NCI-H2107 (cell line): ENCODE data around the gene PPP1CB.
A peak's percentile ranks its signal among the peaks of the same experiment; 100 is the strongest.

Experiments
- DNase-seq: peaks from one replicate; lab custom pipeline; 2025; lab: John Stamatoyannopoulos, UW

The PPP1CB gene

DNA sequence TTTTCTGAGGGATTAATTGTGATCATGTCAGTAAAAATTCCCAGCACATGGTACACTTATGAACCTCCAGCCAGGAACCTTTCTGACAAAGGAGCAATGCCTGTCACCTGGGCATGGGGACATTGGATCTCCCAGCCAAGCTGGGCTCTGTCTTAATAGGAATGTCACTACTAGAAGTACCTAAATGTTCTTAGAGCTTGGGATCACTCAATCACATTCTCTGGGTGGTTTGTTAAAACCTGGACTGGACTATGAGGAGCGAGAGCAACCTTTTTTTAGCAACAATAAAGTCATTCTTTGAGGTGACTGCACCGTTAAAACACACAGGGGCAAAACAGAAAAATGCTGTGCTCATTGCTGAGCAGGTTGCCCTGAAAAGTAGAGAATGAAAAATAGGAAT, 6.4 kb upstream of the PPP1CB start:
- no peak for DNase-seq

DNA sequence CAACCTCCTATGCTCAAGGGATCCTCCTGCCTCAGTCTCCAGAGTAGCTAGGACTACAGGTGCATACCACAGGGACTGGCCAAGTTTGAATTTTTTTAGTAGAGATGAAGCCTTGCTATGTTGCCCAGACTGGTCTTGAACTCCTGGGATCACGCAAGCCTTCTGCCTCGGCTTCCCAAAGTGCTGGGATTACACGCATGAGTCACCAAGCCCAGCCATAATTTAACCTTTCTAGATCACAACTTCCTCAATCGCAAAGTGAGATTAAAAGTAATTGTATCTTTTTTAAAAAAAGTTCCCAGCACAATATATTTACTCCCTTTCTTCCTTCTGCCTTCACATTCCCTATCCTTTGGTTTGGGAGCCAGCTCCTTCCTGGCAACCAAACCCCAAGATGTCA, 5.8 kb upstream of the PPP1CB start:
- DNase-seq: no peak

DNA sequence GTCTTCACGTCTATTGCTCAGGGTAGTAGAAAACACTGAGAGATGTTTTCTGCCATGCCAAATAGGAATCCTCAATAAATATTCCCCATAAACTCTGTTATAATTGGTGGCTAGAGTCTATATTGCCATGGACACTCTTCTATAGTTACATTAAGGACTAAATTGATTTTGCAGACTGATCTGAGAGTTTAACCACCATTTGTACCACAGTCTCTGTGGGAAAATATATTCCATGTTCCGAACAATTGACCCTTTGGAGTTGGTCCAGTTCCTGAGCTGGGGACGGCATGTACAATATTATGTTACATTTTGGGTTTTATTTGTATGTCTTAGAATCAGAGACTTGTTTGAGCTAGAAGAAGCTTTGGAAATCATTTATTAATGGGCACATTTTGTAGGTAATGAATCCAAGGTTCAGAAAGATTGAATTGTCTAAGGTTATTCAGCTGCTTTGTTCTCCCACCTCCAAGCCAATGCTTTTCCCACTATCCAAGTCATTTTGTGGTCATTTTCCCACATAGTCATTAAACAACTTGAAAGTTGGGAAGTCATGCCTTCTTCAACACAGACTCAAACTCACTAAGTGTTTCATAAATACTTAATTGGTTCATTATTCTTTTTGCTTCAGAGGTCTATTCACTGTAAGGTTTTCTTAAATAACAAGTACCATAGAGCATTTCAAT, 5.1 kb upstream of the PPP1CB start:
- no peak for DNase-seq

DNA sequence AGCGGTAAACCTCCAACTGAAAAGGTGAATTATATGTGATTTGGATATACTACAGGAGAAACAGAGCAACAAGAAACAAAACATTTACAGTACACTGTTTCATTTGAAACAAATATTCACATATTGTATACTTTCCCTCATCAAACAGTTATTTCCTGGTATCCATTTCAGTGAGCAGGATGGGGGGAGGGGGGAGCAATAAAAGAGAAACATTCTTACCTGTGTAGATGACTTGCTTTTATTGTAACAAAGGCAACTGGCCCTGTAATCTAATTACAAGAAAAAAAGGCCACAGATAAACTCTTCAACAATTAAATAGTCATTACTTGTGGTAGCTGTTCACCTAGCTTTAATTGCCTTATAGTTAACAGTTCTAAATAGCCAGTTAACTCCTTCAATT, 3.9 kb upstream of the PPP1CB start:
- no peak for DNase-seq

DNA sequence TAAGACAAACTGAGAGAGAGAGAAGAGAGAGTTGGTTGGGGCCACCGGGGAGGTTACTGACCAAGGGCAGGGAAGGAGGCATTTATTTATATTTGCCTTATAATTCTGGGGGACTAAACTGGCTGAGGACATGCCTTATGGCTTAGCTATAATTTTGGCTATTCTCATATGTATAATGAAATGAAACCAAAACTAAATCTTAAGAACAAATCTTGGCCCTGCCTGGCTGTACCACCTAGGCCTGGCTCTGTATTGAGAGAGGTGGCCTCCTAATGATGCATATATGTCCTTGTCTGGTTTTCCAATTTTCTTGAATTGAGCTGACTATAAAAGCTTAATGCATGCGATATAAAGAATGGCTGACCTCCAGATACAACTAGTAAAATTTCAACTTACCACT, 3.5 kb upstream of the PPP1CB start:
- DNase-seq: no peak

DNA sequence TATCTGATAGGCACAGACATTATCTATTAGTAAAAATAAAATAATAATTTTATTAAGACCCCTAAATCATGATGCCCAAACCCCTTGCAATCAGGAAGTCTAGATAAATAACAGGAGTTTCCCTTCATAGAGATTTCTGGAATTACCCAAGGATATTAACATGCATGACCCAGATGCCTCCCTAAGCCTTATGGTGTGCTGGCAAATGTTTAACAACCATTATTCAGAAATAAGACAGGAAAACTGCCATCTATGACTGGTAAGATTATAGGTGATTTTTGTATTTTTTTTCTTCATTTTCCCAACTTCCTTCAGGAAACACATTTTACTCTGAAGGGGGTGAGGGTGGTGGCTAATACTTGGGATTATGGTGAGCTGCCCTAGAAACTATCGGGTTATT, 2.7 kb upstream of the PPP1CB start:
- DNase-seq: no peak

DNA sequence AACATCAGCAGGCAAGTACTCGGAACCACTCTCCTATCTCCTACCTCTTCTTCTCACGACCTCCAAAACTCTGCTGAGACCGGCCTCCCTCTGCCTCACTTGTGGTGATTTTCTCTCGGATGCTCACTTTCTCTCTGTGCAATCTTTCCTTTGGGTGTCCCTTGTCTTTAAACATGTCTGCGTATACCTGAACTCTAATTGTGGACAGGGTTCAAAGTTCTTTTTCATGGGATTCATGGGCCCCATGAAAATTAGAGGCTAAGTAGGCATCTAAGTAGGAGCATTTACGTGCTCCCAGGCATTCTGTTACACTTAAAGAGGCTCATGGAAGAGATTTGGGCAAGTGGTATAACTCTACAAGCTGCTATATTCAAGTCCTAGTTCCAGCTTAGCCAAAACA, 2.1 kb upstream of the PPP1CB start:
- DNase-seq: no peak

DNA sequence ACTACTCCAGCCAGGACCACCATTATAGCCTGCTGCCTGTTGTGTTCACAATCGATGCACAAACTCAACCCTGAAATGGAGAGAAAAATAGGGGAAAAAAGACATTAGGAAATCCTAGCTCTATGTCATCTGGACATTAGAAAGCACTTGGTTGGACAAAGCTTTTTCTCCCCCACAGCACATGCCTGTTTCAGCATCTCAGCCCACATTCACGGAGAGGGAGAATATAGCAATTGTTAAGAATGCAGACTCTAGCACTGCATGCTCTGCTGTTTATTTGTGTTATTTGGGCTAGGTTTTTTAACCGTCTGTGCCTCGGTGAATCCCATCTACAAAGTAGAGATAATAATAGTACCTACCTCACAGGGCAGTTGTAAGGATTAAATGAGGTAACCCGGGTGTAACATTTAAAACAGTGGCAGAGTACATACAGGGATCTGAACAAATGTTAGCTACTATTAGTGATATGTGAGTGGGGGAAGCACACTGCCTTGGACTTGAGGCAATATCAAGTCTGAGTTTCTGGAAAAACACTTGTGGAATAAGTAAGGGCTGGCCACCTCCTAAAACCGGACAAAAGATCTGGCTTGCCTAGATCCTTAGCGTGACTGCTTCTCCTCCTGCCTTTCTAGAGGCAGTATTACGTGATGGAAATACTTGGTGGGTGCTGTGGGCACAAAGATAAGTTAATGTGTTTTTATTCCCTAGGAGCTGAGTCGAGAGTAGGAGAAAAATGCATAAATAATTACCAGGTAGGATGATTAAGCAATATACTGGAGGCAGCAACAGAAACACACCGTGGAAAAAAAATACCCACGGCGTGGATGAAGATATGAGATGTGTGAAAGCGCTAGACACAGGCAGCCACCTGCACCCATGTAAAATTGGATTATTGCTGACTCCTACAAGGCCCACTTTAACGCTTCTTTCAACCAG, 1.0 kb upstream of the PPP1CB start:
- no peak for DNase-seq

DNA sequence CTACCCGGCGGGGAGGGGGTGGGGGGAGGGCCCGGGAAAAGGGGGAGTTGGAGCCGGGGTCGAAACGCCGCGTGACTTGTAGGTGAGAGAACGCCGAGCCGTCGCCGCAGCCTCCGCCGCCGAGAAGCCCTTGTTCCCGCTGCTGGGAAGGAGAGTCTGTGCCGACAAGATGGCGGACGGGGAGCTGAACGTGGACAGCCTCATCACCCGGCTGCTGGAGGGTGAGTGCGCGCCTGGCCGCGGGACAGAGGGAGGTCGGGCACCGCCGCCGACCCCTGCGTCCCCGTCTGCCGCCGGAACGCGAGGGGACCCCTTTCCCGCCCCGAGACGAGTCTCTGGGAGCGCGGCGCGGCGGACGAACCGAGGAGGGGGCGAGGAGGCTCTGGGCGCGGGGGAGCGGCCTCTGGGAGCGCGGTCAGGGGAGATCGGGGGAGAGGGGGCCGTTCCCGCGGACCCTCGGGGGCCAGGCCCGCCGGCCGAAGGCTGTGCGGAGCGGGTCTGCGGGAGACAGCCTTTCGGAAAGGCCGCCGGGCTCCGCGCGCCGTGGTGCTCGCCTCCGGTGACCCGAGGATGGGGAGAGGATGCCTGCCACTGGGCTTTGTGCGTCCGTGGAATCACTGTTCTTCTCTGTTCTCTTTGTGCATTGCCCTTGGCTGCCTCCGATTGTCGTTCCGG, 463 bp downstream of the PPP1CB start:
- peak; percentile 91 for DNase-seq

DNA sequence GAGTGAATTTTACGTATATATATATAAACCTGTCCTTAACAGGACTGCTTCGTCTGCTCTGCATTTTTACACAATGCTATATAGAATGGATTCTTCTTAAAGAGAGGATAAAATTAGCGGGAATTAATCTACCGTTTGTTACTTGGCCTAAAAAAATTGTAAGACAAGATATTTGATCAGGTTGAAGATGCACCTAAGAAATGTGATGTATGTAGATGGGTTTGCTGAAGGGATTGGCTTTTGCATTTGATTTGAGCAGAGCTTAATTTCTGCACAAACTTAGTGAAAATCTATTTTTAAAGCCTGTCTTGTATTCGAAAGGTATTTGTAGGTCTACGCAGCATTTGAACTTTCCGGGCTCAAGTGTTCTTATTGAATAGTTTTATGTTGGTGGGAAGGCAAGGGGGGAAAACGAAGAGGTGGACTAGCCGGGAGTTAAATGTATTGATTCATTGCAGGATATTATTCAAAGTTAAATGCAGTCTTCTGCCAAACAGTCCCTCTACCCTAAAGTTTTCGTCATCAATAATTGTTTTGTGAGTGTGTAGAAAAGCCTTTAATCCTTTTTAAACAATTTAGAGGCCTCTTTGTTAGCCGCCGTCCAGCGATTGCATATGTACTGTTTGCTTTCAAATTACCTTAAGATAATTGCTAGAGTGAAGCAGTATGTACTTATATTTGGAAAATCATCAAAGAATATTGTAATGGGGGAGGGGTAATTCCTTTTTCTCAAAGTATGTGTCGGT, 1.2 kb downstream of the PPP1CB start:
- no peak for DNase-seq

DNA sequence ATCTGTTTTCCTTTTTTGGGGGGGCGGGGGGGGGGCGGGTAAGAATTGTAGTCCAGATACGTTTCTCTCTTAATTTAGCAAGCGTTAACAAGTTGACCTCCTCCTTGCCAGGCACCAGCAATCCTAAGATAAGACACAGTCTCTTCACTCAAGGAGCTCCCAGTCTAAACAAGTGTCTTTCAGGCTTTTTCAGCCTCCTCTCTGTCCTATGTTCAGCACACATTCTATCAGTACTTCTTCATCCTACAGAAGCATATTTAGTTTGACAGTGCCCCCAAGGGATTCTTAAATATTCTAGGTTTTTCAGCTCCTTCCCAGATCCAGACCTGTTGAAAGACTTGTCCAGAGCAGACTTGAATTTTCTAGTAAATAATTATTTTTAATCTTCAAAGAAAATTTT, 2.7 kb downstream of the PPP1CB start:
- DNase-seq: no peak

DNA sequence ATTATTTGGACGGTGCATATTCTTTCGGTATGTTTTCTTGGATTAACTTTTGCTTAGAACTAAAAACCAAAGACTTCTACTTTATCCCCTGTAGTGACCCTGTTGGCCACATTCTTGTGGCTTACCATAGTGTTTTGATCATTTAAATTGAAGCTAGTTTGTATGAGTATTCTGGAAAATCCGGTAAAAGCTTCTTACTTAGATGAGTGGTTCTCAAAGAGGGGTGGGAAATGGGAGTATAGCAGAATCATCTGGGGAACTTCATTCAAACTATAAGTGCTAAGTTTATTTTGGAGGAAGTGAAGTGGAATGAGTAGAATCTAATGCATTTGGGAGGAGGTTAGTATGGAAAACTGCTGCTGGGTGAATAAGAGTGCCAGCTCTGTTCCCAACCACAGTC, 3.8 kb downstream of the PPP1CB start:
- no peak for DNase-seq

DNA sequence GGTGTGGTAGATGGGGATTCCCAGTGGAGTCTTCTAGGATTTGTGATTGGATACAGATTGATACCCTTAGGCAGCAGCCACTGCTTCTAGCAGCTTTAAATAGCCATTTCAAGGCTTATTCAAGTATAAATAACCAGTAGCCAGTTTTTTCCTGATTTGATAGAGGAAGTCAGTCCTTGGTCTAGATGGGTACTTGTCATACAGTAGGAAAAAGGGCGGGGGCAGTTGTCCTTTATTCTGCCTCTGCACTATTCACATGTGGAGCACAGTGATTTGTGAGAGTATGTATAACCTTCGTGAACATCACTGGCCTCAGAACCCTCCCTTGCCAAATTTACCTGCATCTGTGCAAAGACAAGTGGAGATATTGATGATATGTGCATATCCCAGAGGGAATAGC, 6.8 kb downstream of the PPP1CB start:
- no peak for DNase-seq

DNA sequence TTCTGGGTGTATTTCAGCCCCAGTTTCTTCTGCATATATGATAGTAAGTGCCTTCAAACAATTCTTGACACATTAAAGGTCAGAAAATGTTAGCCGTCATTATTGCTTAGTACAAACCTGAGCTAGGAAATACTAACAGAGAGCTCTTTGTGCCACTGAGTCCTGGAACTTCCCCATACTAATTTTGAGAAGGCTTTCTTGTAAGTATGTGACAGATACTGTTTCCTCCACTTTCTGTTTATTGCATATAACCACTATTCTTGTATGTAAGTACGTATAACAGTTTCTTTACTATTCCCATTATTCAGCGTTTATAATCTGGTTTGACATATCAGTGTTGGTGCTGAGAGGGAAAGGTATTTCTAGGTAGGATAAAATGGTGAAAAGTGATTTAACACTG, 9.8 kb downstream of the PPP1CB start:
- DNase-seq: no peak

DNA sequence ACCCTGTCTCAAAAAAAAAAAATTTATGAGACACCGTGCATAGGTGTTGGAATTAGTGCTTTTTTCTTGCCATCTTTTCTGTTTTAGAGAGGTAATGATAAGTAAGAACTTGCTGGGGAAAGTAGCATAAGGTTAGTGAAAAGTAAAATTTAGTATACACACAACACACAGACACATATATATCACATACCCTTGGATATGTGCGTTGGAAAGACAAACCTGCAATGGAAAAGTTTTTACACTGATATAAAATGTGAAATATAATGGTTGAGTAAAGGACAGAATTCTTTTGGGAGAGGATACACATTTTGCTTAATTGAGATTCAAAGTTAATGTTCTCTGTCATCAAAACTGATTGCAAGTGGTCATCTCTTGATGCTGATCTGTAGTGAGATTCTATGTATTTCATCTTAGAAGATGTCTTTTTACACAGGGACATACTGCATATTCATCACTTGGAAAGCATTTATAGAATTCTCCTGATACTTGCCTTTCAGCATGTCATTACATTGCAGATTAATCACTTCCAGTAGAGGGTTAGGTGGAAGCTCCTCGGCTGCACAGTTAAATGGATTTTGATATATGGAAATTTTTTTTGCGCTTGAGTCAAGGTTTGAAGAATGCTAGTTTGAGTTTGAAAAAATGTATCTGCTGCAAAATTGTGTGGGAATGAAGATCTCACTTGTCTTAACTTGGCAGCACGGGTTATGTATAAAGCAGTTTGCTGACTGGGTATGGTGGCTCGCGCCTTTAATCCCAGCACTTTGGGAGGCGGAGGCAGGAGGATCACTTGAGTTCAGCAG, 13.5 kb downstream of the PPP1CB start:
- DNase-seq: no peak

DNA sequence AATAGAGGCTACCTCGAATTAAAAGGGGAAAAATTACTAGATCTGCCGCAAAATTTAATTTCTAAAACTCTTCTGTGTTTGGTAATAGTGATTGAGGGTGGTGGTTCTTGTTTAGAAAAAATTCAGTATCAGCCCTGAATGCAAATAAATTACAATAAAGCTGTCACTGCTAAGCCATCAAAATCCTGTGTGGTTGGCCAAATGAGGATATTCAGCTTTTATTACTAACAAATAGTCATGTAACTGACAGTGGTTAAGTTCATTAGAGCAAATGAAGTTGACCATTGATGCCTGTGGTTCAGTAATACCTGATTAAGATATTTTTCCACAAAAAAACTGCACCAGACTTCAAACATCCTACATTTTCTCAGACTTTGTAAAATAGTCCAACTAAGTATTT, 14.4 kb downstream of the PPP1CB start:
- no peak for DNase-seq

DNA sequence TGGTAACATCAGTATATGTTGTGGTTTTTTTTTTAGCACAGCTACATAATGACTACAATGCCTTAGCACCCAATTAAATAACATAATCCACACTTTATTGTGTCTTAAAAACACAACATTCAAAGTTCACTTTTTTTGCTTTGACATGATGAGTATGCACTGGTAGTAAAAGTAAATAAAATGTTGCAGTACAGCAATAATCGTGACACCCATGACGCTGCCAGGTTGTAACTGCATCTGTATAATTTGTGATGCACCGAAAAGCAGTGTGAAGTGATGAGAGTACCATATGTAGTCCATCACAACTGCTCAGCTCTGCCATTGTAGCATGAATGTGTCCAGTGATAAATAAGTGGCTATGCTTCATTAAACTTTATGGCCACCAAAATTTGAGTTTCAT, 15.7 kb downstream of the PPP1CB start:
- DNase-seq: no peak

DNA sequence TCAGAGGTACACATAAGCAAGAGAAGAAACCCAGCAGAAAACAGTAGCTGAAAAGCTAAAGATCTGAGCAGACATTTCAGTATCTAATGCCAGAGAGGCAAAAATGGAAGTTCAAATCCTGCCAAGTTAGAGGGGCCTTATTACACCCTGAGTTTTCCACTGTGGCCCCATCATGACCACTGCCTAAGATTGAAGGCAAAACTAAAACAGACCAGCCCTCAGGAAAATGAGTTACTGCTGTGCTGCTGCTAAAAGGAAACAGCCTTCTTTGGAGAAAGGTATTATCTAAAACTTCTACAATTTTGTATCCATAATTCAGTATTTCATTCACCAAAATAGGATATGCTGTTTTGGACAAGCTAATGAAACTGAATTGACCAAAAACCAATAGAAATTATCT, 16.8 kb downstream of the PPP1CB start:
- DNase-seq: no peak

DNA sequence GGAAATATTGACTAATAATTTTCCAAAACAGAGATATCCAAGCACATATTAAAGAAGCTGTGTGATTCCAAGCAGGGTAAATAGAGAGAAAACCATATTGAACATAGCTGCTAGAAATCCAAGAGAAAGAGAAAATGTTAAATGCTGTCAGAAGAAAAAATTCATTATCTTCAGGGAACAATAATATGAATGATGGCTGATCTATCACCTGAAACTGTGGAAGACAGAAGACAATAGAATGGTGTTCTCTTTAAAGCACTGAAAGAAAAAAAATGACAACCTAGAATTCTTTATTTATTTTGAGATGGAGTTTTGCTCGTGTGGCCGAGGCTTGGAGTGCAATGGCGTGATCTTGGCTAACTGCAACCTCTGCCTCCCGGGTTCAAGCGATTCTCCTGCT, 17.3 kb downstream of the PPP1CB start:
- no peak for DNase-seq

DNA sequence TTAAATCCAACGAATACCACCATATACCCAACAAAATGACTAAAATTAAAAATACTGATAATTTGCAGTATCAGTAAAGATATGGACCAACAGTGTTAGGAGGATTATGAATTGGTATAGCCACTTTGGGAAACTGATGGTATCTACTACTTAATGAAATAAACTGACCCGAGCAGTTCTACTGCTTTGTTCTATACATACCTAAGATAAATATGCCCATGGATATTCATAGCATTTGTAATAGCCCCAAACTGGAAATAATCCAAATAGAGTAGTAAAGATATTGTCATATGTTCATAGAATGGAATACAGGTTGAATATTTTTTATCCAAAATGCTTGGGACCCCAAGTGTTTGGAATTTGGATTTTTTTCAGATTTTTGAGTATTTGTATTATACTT, 20.7 kb downstream of the PPP1CB start:
- no peak for DNase-seq

DNA sequence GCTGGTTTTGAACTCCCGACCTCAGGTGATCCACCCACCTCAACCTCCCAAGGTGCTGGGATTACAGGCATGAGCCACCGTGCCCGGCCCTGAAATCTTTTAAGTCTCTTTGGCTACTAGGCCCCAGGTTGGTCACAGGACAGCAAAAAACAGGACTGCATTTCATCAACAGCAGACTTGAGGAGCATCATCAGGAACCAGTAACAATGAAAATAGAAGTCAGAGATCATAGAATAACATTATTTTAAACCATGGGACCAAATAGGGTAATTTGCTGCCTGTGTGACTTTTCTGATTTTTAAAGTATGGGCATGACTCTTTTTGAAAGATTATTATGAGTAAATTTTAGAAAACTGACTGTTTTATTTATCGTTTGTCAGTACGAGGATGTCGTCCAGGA, 24.8 kb downstream of the PPP1CB start:
- DNase-seq: no peak

DNA sequence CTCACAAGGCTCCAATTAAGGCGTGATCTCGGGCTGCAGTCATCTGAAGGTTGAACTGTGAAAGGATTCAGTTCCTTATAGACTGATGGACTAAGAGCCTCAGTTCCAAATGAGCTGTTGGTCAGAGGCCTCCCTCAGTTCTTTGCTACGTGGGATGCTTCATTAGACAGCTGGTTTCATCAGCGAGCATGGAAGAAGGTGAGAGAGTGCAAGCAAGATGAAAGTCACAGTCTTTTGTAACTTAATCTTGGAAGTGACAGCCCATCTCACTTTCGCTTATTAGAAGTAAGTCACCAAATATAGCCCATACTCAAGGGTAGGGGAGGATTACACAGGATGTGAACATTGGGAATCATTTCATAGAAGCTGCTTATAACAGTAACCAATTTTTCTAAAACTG, 26.8 kb downstream of the PPP1CB start:
- DNase-seq: no peak
